Motor neuron (in vitro differentiated cells): ENCODE data around the gene TBATA. TPM values are rescaled to one million over a fixed set of nuclear protein-coding genes. Genes with fewer than 3 reads are reported as not detected.

Experiments used
- ATAC-seq, 8 experiments: fragments of 200-7000 bp; cut with Tn5 transposase; replicated peaks in 6 of 8; 2 replicates each; pipeline ENCODE4 v1.8.0; 2021; ENCODE audit warnings: mild to moderate bottlenecking in 8 of 8, moderate library complexity in 8 of 8
- H3K27ac ChIP-seq, 2 donors: fragments of 250-450 bp; sonication (Bioruptor Pico); 2 replicates each; pipeline ENCODE4 v1.9.0; 2021; ENCODE audit warnings: antibody characterized with exemption in 2 of 2, mild to moderate bottlenecking in 2 of 2, moderate library complexity in 1 of 2
- H3K4me1 ChIP-seq, 2 donors: fragments of 250-450 bp; sonication (Bioruptor Pico); replicated peaks in 1 of 2; 2 replicates each; pipeline ENCODE4 v1.6.1; 2021; ENCODE audit warnings: antibody characterized with exemption in 2 of 2, mild to moderate bottlenecking in 2 of 2, moderate library complexity in 1 of 2
- H3K4me3 ChIP-seq, 5 donors: fragments of 250-450 bp; sonication (Bioruptor Pico); 2 replicates each; pipeline ENCODE4 v1.9.0; 2021; ENCODE audit warnings: antibody characterized with exemption in 5 of 5, mild to moderate bottlenecking in 5 of 5, moderate library complexity in 4 of 5
- WGBS, 10 experiments: fragments of 450-650 bp; shearing (Covaris generic); methylation state at CpG; one replicate each; pipeline ENCODE4 v1.0.0; 2022; 5-methylcytosine and 5-hydroxymethylcytosine counted together
- in situ Hi-C, 9 experiments: fragments of 400-800 bp; cut with MboI; loops; one replicate each; pipeline ENCODE4 v1.15.0; 2021; ENCODE audit warnings: low sequenced_read_pairs in 9 of 9, low pct_unique_long_range_greater_than_20kb in 2 of 9; ENCODE audit not compliant: unreplicated experiment in 9 of 9
- total RNA-seq, 8 experiments: library from RNA; unstranded; fragments of 300-600 nt; gene quantifications; 2 replicates each; pipeline versions ENCODE4 v1.2.3 to v1.2.4, GENCODE V29; 2022

The TBATA gene
- total RNA-seq, 8 experiments from 2014 or later, result 1.5 TPM; not detected in 7

GRCh38 chr10:70782086-70782745 lies 3.0 kb downstream of the TBATA start:
- 86 to 100% methylated on average over 2 to 3 of the region's 4 CpGs; no CpG with 5 or more reads in 8 of the 10 experiments for WGBS, 10 experiments
- no peaks in the 10 kb centered on the region for H3K4me1 ChIP-seq
- H3K4me3 ChIP-seq, result no peak overlapping the region
- no peak overlapping the region for H3K27ac ChIP-seq
- ATAC-seq, result no peak
- in situ Hi-C loops, result no loop called here

- WGBS, 10 experiments, result 60 to 100% (median 89%) methylated on average over 1 to 7 of the region's 8 CpGs; no CpG with 5 or more reads in 7 of the 10 experiments
- Histone ChIP-seq H3K4me1 (no peaks in the 10 kb centered on the region), H3K27ac (no peak overlapping the region), H3K4me3 (no peak overlapping the region)
- in situ Hi-C loops, result no loop called here
- no peak for ATAC-seq
These were observed 3.6 kb downstream of the TBATA start for GRCh38 chr10:70781461-70782051.

GRCh38 chr10:70780772-70781171 lies 4.4 kb downstream of the TBATA start:
- H3K4me1 ChIP-seq, result no peaks in the 10 kb centered on the region
- in situ Hi-C loops, result no loop called here
- H3K4me3 ChIP-seq, result no peak overlapping the region
- no peak for ATAC-seq
- H3K27ac ChIP-seq, result no peak overlapping the region
- WGBS, 10 experiments, result 60 to 100% (median 81%) methylated on average over 1 to 4 of the region's 4 CpGs; no CpG with 5 or more reads in 2 of the 10 experiments

- Histone ChIP-seq H3K4me3 (no peak overlapping the region), H3K27ac (no peak overlapping the region), H3K4me1 (peaks cover 0 to under 1% of the 10 kb centered on the region in 2 donors)
- 80 to 100% (median 89%) methylated on average over 1 to 6 of the region's 9 CpGs; no CpG with 5 or more reads in 3 of the 10 experiments for WGBS, 10 experiments
- no peak for ATAC-seq
- in situ Hi-C loops, result no loop called here
These were observed 4.8 kb downstream of the TBATA start for GRCh38 chr10:70780370-70780760.

- no peak overlapping the region for H3K27ac ChIP-seq
- H3K4me3 ChIP-seq, result no peak overlapping the region
- in situ Hi-C loops, result no loop called here
- peaks cover 0 to 4% of the 10 kb centered on the region in 2 donors for H3K4me1 ChIP-seq
- peak in 4 of 8 experiments; percentile 31 to 82 (median 72) for ATAC-seq
- WGBS, 10 experiments, result 0 to 82% (median 80%) methylated on average over 1 to 9 of the region's 16 CpGs; no CpG with 5 or more reads in 3 of the 10 experiments
These were observed 5.4 kb downstream of the TBATA start for GRCh38 chr10:70779511-70780369.

GRCh38 chr10:70779088-70779487 lies 6.1 kb downstream of the TBATA start:
- 0 to 100% (median 86%) methylated on average over 1 of the region's 2 CpGs; no CpG with 5 or more reads in 6 of the 10 experiments for WGBS, 10 experiments
- Histone ChIP-seq H3K27ac (no peak overlapping the region), H3K4me1 (peaks cover 0 to 4% of the 10 kb centered on the region in 2 donors), H3K4me3 (no peak overlapping the region)
- in situ Hi-C loops, result no loop called here
- peak in 4 of 8 experiments; percentile 7 to 64 (median 18) for ATAC-seq

- WGBS, 10 experiments, result 53 to 100% (median 68%) methylated on average over 1 to 5 of the region's 9 CpGs; no CpG with 5 or more reads in 5 of the 10 experiments
- H3K27ac ChIP-seq, result no peak overlapping the region
These were observed 6.8 kb downstream of the TBATA start for GRCh38 chr10:70778267-70778924.

GRCh38 chr10:70777063-70777875 lies 7.9 kb downstream of the TBATA start:
- in situ Hi-C loops, result no loop called here
- Histone ChIP-seq H3K27ac (no peak overlapping the region), H3K4me1 (peaks cover 0 to 4% of the 10 kb centered on the region in 2 donors), H3K4me3 (no peak overlapping the region)
- 60 to 100% (median 97%) methylated on average over 1 to 6 of the region's 18 CpGs; no CpG with 5 or more reads in 6 of the 10 experiments for WGBS, 10 experiments
- no peak for ATAC-seq

More at GRCh38 chr10:70778267-70778924, 6.8 kb downstream of the TBATA start:
- ATAC-seq, result peak in 3 of 8 experiments; percentile 4 to 17 (median 9)
- no peak overlapping the region for H3K4me3 ChIP-seq
- in situ Hi-C loops, result no loop called here
- H3K4me1 ChIP-seq, result peaks cover 0 to 4% of the 10 kb centered on the region in 2 donors

GRCh38 chr10:70776455-70777005 lies 8.6 kb downstream of the TBATA start:
- H3K27ac ChIP-seq, result no peak overlapping the region
- peaks cover 0 to 4% of the 10 kb centered on the region in 2 donors for H3K4me1 ChIP-seq
- 62 to 100% (median 90%) methylated on average over 1 to 5 of the region's 11 CpGs; no CpG with 5 or more reads in 3 of the 10 experiments for WGBS, 10 experiments
- no peak overlapping the region for H3K4me3 ChIP-seq
- in situ Hi-C loops, result no loop called here
- ATAC-seq, result no peak

GRCh38 chr10:70775679-70776454 lies 9.3 kb downstream of the TBATA start:
- Histone ChIP-seq H3K27ac (no peak overlapping the region), H3K4me1 (peaks cover 0 to 4% of the 10 kb centered on the region in 2 donors), H3K4me3 (no peak overlapping the region)
- no peak for ATAC-seq
- in situ Hi-C loops, result no loop called here
- 80% methylated on average over 1 of the region's 13 CpGs; no CpG with 5 or more reads in 9 of the 10 experiments for WGBS, 10 experiments
